Right lobe of liver (tissue), 6 donors: Measurements from ENCODE around the gene SLCO2A1. TPM values are rescaled to one million over a fixed set of nuclear protein-coding genes. Genes with fewer than 3 reads are reported as not detected.
A peak's percentile ranks its signal among the peaks of the same experiment; 100 is the strongest.

Experiments used
- ATAC-seq, 4 donors: fragments of 200-7000 bp; cut with Tn5 transposase; one replicate each; pipeline ENCODE4 v1.9.1; 2020; ENCODE audit warnings: mild to moderate bottlenecking in 4 of 4, moderate library complexity in 4 of 4
- DNase-seq, 3 donors: peaks; one replicate each; pipeline ENCODE4 v3.0.0-alpha.2; 2020
- H3K27ac ChIP-seq, 3 donors: fragments of 200-600 bp; one replicate each; pipeline ENCODE4 v1.8.0; 2022
- H3K27me3 ChIP-seq, 2 donors: fragments of 200-600 bp; one replicate each; pipeline ENCODE4 v1.8.0; 2022
- H3K36me3 ChIP-seq, 4 donors: fragments of 200-600 bp; sonication (generic) in 1 of 4; one replicate each; pipeline versions ENCODE4 v1.5.1 to v1.8.0; 2017 to 2022; ENCODE audit warnings: control low read depth in 1 of 4
- H3K4me1 ChIP-seq, 4 donors: fragments of 200-600 bp; sonication (generic) in 1 of 4; one replicate each; pipeline versions ENCODE4 v1.5.1 to v1.8.0; 2017 to 2022; ENCODE audit warnings: control low read depth in 1 of 4
- H3K4me3 ChIP-seq, 3 donors: fragments of 200-600 bp; one replicate each; pipeline ENCODE4 v1.8.0; 2022
- H3K9me3 ChIP-seq, 4 donors: fragments of 200-600 bp; sonication (generic) in 1 of 4; one replicate each; pipeline versions ENCODE4 v1.5.1 to v1.8.0; 2017 to 2022; ENCODE audit warnings: control low read depth in 1 of 4
- CTCF ChIP-seq, 4 donors: fragments of 200-600 bp in 3 of 4; fragments of 450-650 bp in 1 of 4; IDR thresholded peaks; one replicate each; pipeline versions ENCODE4 v1.5.1 to v1.8.0; 2016 to 2022; ENCODE audit warnings: antibody characterized with exemption in 4 of 4, mild to moderate bottlenecking in 2 of 4
- POLR2A ChIP-seq: fragments of 450-650 bp; IDR thresholded peaks from one replicate; pipeline ENCODE4 v1.6.1; 2017; ENCODE audit warnings: antibody characterized with exemption, mild to moderate bottlenecking
- WGBS: methylation state at CpG from one replicate; pipeline ENCODE4 v1.1.6; 2018; ENCODE audit warnings: low coverage, low lambda C conversion rate; ENCODE audit not compliant: insufficient coverage; ENCODE audit errors: missing lambda C conversion rate; 5-methylcytosine and 5-hydroxymethylcytosine counted together
- intact Hi-C, 2 donors: fragments of 100-400 bp; cut with DNase I; formaldehyde crosslinking; loops; one replicate each; pipeline versions ENCODE4 v1.11.2 to v1.14.1; 2022
- total RNA-seq, 6 experiments: library from RNA; depleted of rRNA in 2 of 6; stranded (reverse); fragments of >200 nt in 2 of 6; fragmentation: NEBNext Ultra II Directional in 3 of 6; extraction: Animal tissue kit (Norgen Biotek cat#: 25700) in 3 of 6; gene quantifications; one replicate each; pipeline versions ENCODE4 v1.1.0 to v1.2.4, GENCODE V29; 2016 to 2023
- donor health status: DM: no; HTN: yes; CAD: no.
- donor health status: DM: no; HTN: no; CAD: no.
- donor health status: DM: no; HTN: no; CAD: no.
- donor health status: DM: no; HTN: yes; CAD: no.
- donor health status: DM: no; HTN: yes; CAD: no.

Gene SLCO2A1
- total RNA-seq, 6 experiments from 2014 or later = 0.71 to 4.4 (median 1.5) TPM

DNA sequence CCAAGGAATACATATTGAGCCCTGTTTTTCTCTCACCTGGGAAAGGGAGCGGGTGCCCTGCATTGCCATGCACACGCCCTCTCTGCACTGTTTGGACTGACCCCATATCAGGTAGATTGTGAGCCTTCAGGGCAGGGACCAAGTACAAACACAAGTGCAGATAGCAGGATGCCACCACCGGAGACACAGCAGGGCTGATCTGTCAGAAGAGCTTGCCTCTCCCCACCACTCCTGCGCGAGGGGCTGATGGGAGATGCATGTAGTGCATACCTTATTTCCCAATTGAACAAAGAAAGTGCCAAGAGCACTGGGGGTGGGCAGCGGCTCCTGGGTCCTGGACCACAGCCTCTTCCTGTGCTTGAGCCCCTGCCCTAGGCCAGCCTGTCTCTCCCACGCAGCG lies 9.0 kb upstream of the SLCO2A1 start:
- Histone ChIP-seq H3K9me3 (no peaks in the 10 kb centered on the region), H3K4me1 (no peaks in the 10 kb centered on the region), H3K36me3 (no peaks in the 10 kb centered on the region), H3K27ac (no peak overlapping the region), H3K4me3 (no peak overlapping the region), H3K27me3 (no peaks in the 10 kb centered on the region)
- WGBS = 84% methylated on average over 5 of the region's 8 CpGs
- DNase-seq (no peak), ATAC-seq (peak in 1 of 4 donors; percentile 7)
- TF ChIP-seq CTCF (IDR thresholded peaks at IDR 0.05) = no peak
- no peak for TF ChIP-seq POLR2A
- intact Hi-C loops = no loop called here

DNA sequence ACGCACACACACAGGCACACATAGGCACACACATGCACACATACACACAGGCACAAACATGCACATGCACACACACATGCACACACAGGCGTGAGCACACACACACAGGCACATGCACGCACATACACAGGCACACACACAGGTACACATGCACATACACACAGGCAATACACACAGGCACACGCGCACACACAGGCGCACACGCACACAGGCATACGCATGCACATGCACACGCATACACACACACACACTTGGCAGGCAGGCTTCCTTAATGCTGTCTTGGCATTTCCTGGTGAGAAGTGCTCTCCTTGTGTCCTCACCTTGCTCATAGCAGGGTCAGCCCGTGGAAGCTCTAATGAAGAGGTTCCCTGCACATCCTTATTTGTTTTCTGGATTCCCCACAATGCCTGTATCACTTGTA lies 8.4 kb upstream of the SLCO2A1 start:
- DNase-seq = no peak
- 83% methylated on average over 5 of the region's 10 CpGs for WGBS

DNA sequence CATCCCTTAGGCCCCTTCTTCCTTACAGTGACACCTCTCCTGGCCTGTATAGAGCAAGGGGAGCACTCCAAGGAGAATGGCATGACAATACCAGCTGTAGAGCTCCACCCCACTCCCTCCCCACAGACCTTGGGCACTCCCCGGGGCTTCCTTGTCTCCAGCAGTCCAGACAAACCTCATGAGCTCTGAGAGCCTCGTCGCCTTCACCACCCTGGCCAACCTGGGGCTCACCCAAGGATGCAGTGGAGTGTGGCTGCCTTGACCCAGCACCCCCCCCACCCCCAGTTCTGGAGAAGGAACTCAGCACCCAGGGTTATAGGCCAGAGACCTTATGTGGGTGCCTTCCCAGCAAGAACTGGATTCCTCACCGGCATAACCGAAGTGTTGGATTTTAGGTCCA lies 7.4 kb upstream of the SLCO2A1 start:
- no peaks in the 10 kb centered on the region for H3K4me1 ChIP-seq
- no peak overlapping the region for H3K4me3 ChIP-seq
- H3K27me3 ChIP-seq = no peaks in the 10 kb centered on the region
- intact Hi-C loops = no loop called here
- no peak for DNase-seq
- WGBS = 81% methylated on average over 3 of the region's 5 CpGs
- no peak for TF ChIP-seq POLR2A
- no peak for TF ChIP-seq CTCF (IDR thresholded peaks at IDR 0.05)
- no peaks in the 10 kb centered on the region for H3K9me3 ChIP-seq
- no peaks in the 10 kb centered on the region for H3K36me3 ChIP-seq
- ATAC-seq = no peak
- no peak overlapping the region for H3K27ac ChIP-seq

More for the DNA sequence above, 8.4 kb upstream of the SLCO2A1 start:
- Histone ChIP-seq H3K4me1 (no peaks in the 10 kb centered on the region), H3K27ac (no peak overlapping the region), H3K9me3 (no peaks in the 10 kb centered on the region), H3K4me3 (no peak overlapping the region), H3K36me3 (no peaks in the 10 kb centered on the region), H3K27me3 (no peaks in the 10 kb centered on the region)
- ATAC-seq = no peak
- TF ChIP-seq CTCF (IDR thresholded peaks at IDR 0.05) (no peak), POLR2A (no peak)
- intact Hi-C loops = no loop called here

- TF ChIP-seq POLR2A = no peak
- TF ChIP-seq CTCF (IDR thresholded peaks at IDR 0.05) = no peak
- H3K27ac ChIP-seq = no peak overlapping the region
- H3K36me3 ChIP-seq = no peaks in the 10 kb centered on the region
- ATAC-seq = no peak
- no peak overlapping the region for H3K4me3 ChIP-seq
- no peaks in the 10 kb centered on the region for H3K4me1 ChIP-seq
- no peak for DNase-seq
- H3K9me3 ChIP-seq = no peaks in the 10 kb centered on the region
- no peaks in the 10 kb centered on the region for H3K27me3 ChIP-seq
- intact Hi-C loops = no loop called here
- no CpG with 5 or more reads among the region's 5 CpGs for WGBS
Measured at GRCh38 chr3:134036291-134036690, 6.6 kb upstream of the SLCO2A1 start.

- H3K9me3 ChIP-seq = no peaks in the 10 kb centered on the region
- TF ChIP-seq CTCF (IDR thresholded peaks at IDR 0.05) = no peak
- TF ChIP-seq POLR2A = no peak
- no peaks in the 10 kb centered on the region for H3K27me3 ChIP-seq
- no peak overlapping the region for H3K4me3 ChIP-seq
- intact Hi-C loops = no loop called here
- no peak overlapping the region for H3K27ac ChIP-seq
- DNase-seq (no peak), ATAC-seq (no peak)
- no peaks in the 10 kb centered on the region for H3K36me3 ChIP-seq
- WGBS = 75% methylated on average over 7 of the region's 8 CpGs
- no peaks in the 10 kb centered on the region for H3K4me1 ChIP-seq
Measured at GRCh38 chr3:134035836-134036235, 6.1 kb upstream of the SLCO2A1 start.
